Trophoblast cell (in vitro differentiated cells and primary cell): ENCODE measurements around the gene FAM111B.

Experiments used
- DNase-seq, 2 donors: peaks; one replicate each; pipeline ENCODE4 v3.0.0-alpha.2; 2016
- H2AFZ ChIP-seq: 2 replicates; pipeline ENCODE4 v1.6.1; 2013; ENCODE audit warnings: low read length, moderate library complexity, mild to moderate bottlenecking; ENCODE audit not compliant: insufficient read depth, poor library complexity
- H2AK5ac ChIP-seq: 2 replicates; pipeline ENCODE4 v1.6.1; 2013; ENCODE audit warnings: mild to moderate bottlenecking, low read length
- H2BK120ac ChIP-seq: 2 replicates; pipeline ENCODE4 v1.6.1; 2013; ENCODE audit warnings: low read length, mild to moderate bottlenecking, moderate library complexity; ENCODE audit not compliant: insufficient read depth, poor library complexity
- H2BK12ac ChIP-seq: 2 replicates; pipeline ENCODE4 v1.6.1; 2013; ENCODE audit warnings: mild to moderate bottlenecking, low read length, moderate library complexity
- H2BK5ac ChIP-seq: 2 replicates; pipeline ENCODE4 v1.6.1; 2013; ENCODE audit warnings: low read length, low read depth, moderate library complexity, mild to moderate bottlenecking; ENCODE audit not compliant: poor library complexity
- H3K14ac ChIP-seq: 2 replicates; pipeline ENCODE4 v1.6.1; 2013; ENCODE audit warnings: mild to moderate bottlenecking, low read length
- H3K18ac ChIP-seq: 2 replicates; pipeline ENCODE4 v1.6.1; 2013; ENCODE audit warnings: mild to moderate bottlenecking, low read length
- H3K23ac ChIP-seq: 2 replicates; pipeline ENCODE4 v1.6.1; 2013; ENCODE audit warnings: low read length
- H3K27ac ChIP-seq: 2 replicates; pipeline ENCODE4 v1.5.1; 2013; ENCODE audit warnings: low read depth, mild to moderate bottlenecking, inconsistent platforms, low read length, moderate library complexity
- H3K27me3 ChIP-seq: 2 replicates; pipeline ENCODE4 v1.6.1; 2013; ENCODE audit warnings: inconsistent platforms, mild to moderate bottlenecking, low read length, moderate library complexity; ENCODE audit not compliant: insufficient read depth
- H3K36me3 ChIP-seq, 2 experiments: 1 replicate in 1 of 2; 2 replicates in 1 of 2; pipeline ENCODE4 v1.6.1; 2013; ENCODE audit warnings: low read length in 2 of 2, mild to moderate bottlenecking in 2 of 2, moderate library complexity in 1 of 2; ENCODE audit not compliant: insufficient read depth in 2 of 2, control insufficient read depth in 1 of 2
- H3K4ac ChIP-seq: 2 replicates; pipeline ENCODE4 v1.6.1; 2013; ENCODE audit warnings: low read depth, mild to moderate bottlenecking, low read length, moderate library complexity
- H3K4me1 ChIP-seq, 2 experiments: 1 replicate in 1 of 2; 2 replicates in 1 of 2; pipeline ENCODE4 v1.6.1; 2013; ENCODE audit warnings: low read length in 2 of 2, mild to moderate bottlenecking in 2 of 2, moderate library complexity in 1 of 2; ENCODE audit not compliant: insufficient read depth in 2 of 2, control insufficient read depth in 1 of 2
- H3K4me2 ChIP-seq: 2 replicates; pipeline ENCODE4 v1.6.1; 2013; ENCODE audit warnings: inconsistent platforms, mild to moderate bottlenecking, low read length, moderate library complexity
- H3K4me3 ChIP-seq: 2 replicates; pipeline ENCODE4 v1.5.1; 2013; ENCODE audit warnings: mild to moderate bottlenecking, low read depth, low read length, inconsistent platforms
- H3K79me1 ChIP-seq: one replicate; pipeline ENCODE4 v1.6.1; 2013; ENCODE audit warnings: low read length
- H3K79me2 ChIP-seq: 2 replicates; pipeline ENCODE4 v1.6.1; 2013; ENCODE audit warnings: low read length, mild to moderate bottlenecking; ENCODE audit not compliant: control insufficient read depth, insufficient read depth, poor library complexity
- H3K9ac ChIP-seq: 2 replicates; pipeline ENCODE4 v1.6.1; 2013; ENCODE audit warnings: mild to moderate bottlenecking, low read length
- H3K9me3 ChIP-seq: 2 replicates; pipeline ENCODE4 v1.6.1; 2013; ENCODE audit warnings: low read depth, mild to moderate bottlenecking, control low read depth, inconsistent platforms, low read length; ENCODE audit not compliant: insufficient read depth
- H4K12ac ChIP-seq: 2 replicates; pipeline ENCODE4 v1.6.1; 2013; ENCODE audit warnings: low read depth, mild to moderate bottlenecking, low read length, moderate library complexity
- H4K8ac ChIP-seq: 2 replicates; pipeline ENCODE4 v1.6.1; 2013; ENCODE audit warnings: low read depth, mild to moderate bottlenecking, low read length, moderate library complexity
- H4K91ac ChIP-seq: one replicate; pipeline ENCODE4 v1.6.1; 2013; ENCODE audit warnings: low read depth, mild to moderate bottlenecking, low read length, moderate library complexity
- WGBS: extraction: QIAGEN DNeasy Blood & Tissue Kit; methylation state at CpG from one replicate; pipeline ENCODE4 v1.1.7; 2013; ENCODE audit warnings: missing lambda C conversion rate; ENCODE audit not compliant: insufficient read length, insufficient coverage; ENCODE audit errors: extremely low coverage; 5-methylcytosine and 5-hydroxymethylcytosine counted together

Gene FAM111B

GRCh38 chr11:59151761-59152160, 44.7 kb downstream of the FAM111B start:
- Histone ChIP-seq H3K27me3 (no peaks in the 10 kb centered on the region), H4K91ac (no peak overlapping the region), H3K79me1 (no peaks in the 10 kb centered on the region), H2BK5ac (no peak overlapping the region), H4K12ac (no peak overlapping the region), H3K4ac (no peak overlapping the region), H3K14ac (no peak overlapping the region), H2BK12ac (no peak overlapping the region), H4K8ac (no peak overlapping the region), H3K79me2 (no peaks in the 10 kb centered on the region), H3K4me1 (peaks cover 0 to 6% of the 10 kb centered on the region in 2 experiments), H3K4me3 (no peak overlapping the region), H3K9me3 (no peaks in the 10 kb centered on the region), H2AFZ (no peak overlapping the region), H2AK5ac (no peak overlapping the region), H2BK120ac (no peak overlapping the region), H3K4me2 (no peak overlapping the region), H3K36me3 (no peaks in the 10 kb centered on the region), H3K23ac (no peak overlapping the region), H3K18ac (no peak overlapping the region), H3K9ac (no peak overlapping the region), H3K27ac (no peak overlapping the region)
- DNase-seq: no peak
- WGBS: no CpG with 5 or more reads among the region's 1 CpG

GRCh38 chr11:59152312-59152951, 45.4 kb downstream of the FAM111B start:
- no peak overlapping the region for H3K27ac ChIP-seq
- H2BK120ac ChIP-seq: no peak overlapping the region
- H2AK5ac ChIP-seq: no peak overlapping the region
- H3K9me3 ChIP-seq: no peaks in the 10 kb centered on the region
- no peak overlapping the region for H3K4me2 ChIP-seq
- H3K14ac ChIP-seq: no peak overlapping the region
- no peak overlapping the region for H2AFZ ChIP-seq
- H3K18ac ChIP-seq: no peak overlapping the region
- no peak overlapping the region for H2BK12ac ChIP-seq
- no peak overlapping the region for H2BK5ac ChIP-seq
- H4K8ac ChIP-seq: no peak overlapping the region
- no peak overlapping the region for H4K91ac ChIP-seq
- no peak overlapping the region for H4K12ac ChIP-seq
- no peaks in the 10 kb centered on the region for H3K79me2 ChIP-seq
- DNase-seq: no peak
- no peak overlapping the region for H3K4ac ChIP-seq
- H3K9ac ChIP-seq: no peak overlapping the region
- peaks cover 0 to 6% of the 10 kb centered on the region in 2 experiments for H3K4me1 ChIP-seq
- no peak overlapping the region for H3K4me3 ChIP-seq
- no peaks in the 10 kb centered on the region for H3K36me3 ChIP-seq
- no peaks in the 10 kb centered on the region for H3K79me1 ChIP-seq
- WGBS: no CpG with 5 or more reads among the region's 8 CpGs
- H3K23ac ChIP-seq: no peak overlapping the region
- no peaks in the 10 kb centered on the region for H3K27me3 ChIP-seq

- H4K8ac ChIP-seq: no peak overlapping the region
- no peak overlapping the region for H3K9ac ChIP-seq
- no peaks in the 10 kb centered on the region for H3K27me3 ChIP-seq
- no peak overlapping the region for H2BK5ac ChIP-seq
- no peak overlapping the region for H2BK120ac ChIP-seq
- no peak overlapping the region for H2AK5ac ChIP-seq
- no CpG with 5 or more reads among the region's 5 CpGs for WGBS
- no peak overlapping the region for H2AFZ ChIP-seq
- no peaks in the 10 kb centered on the region for H3K79me1 ChIP-seq
- H2BK12ac ChIP-seq: no peak overlapping the region
- no peak overlapping the region for H3K4me2 ChIP-seq
- no peak overlapping the region for H3K27ac ChIP-seq
- H3K36me3 ChIP-seq: no peaks in the 10 kb centered on the region
- no peak overlapping the region for H3K18ac ChIP-seq
- no peak overlapping the region for H3K23ac ChIP-seq
- H4K12ac ChIP-seq: no peak overlapping the region
- peaks cover 0 to 6% of the 10 kb centered on the region in 2 experiments for H3K4me1 ChIP-seq
- H3K4ac ChIP-seq: no peak overlapping the region
- H3K79me2 ChIP-seq: no peaks in the 10 kb centered on the region
- no peak overlapping the region for H4K91ac ChIP-seq
- DNase-seq: peak; percentile 64 to 89
- no peak overlapping the region for H3K14ac ChIP-seq
- H3K4me3 ChIP-seq: no peak overlapping the region
- no peaks in the 10 kb centered on the region for H3K9me3 ChIP-seq
Measured at GRCh38 chr11:59154610-59155009, 47.6 kb downstream of the FAM111B start.

GRCh38 chr11:59157433-59157832, 50.4 kb downstream of the FAM111B start:
- Histone ChIP-seq H2AK5ac (no peak overlapping the region), H2BK5ac (no peak overlapping the region), H3K9me3 (no peaks in the 10 kb centered on the region), H3K4ac (no peak overlapping the region), H3K36me3 (no peaks in the 10 kb centered on the region), H4K12ac (no peak overlapping the region), H2AFZ (no peak overlapping the region), H2BK12ac (no peak overlapping the region), H3K27ac (no peak overlapping the region), H4K8ac (no peak overlapping the region), H3K4me2 (no peak overlapping the region), H3K14ac (no peak overlapping the region), H3K79me1 (no peaks in the 10 kb centered on the region), H4K91ac (no peak overlapping the region), H3K9ac (no peak overlapping the region), H3K27me3 (no peaks in the 10 kb centered on the region), H3K4me1 (peaks cover 0 to 6% of the 10 kb centered on the region in 2 experiments), H3K4me3 (no peak overlapping the region), H3K18ac (no peak overlapping the region), H3K23ac (no peak overlapping the region), H3K79me2 (no peaks in the 10 kb centered on the region), H2BK120ac (no peak overlapping the region)
- no CpG with 5 or more reads among the region's 3 CpGs for WGBS
- no peak for DNase-seq
